Astrocyte of the cerebellum (primary cell): ENCODE measurements around the gene HEY2.

Experiments used
- DNase-seq: peaks from one replicate; pipeline ENCODE4 v3.0.0-alpha.2; 2011; ENCODE audit warnings: low read depth
- H3K4me3 ChIP-seq: 2 replicates; pipeline ENCODE4 v1.5.1; 2011; ENCODE audit warnings: mild to moderate bottlenecking, low read depth, low read length, moderate library complexity
- in situ Hi-C: cut with HindIII; loops from 2 replicates; pipeline ENCODE4 v1.10.0; 2017; ENCODE audit warnings: low sequenced_read_pairs
- TF ChIP-seq, protein P1 (sequence below): IDR thresholded peaks from 2 replicates; pipeline ENCODE4 v1.5.1; 2012; ENCODE audit warnings: low read length, low read depth, moderate library complexity, mild to moderate bottlenecking; ENCODE audit errors: missing control alignments

Gene HEY2

DNA sequence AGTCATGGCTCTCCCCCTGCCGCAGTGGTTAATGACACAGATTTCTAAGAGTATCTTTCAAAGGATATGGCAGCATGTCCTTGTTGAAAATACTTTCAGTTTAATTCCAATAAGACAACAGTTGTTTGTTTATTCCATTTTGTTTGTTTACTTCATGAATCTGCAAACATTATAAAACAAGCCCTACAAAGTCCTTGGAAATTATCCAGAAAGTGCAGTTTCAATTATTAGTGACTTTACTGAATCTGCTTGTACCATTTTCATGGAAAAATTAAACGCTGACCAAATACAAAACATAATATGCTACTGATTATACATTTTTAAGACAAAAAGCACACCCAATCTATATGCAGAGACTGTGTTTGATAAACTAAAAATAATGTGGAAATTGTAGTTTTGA, 3.3 kb downstream of the HEY2 start:
- no peak for DNase-seq
- TF ChIP-seq, protein P1, sequence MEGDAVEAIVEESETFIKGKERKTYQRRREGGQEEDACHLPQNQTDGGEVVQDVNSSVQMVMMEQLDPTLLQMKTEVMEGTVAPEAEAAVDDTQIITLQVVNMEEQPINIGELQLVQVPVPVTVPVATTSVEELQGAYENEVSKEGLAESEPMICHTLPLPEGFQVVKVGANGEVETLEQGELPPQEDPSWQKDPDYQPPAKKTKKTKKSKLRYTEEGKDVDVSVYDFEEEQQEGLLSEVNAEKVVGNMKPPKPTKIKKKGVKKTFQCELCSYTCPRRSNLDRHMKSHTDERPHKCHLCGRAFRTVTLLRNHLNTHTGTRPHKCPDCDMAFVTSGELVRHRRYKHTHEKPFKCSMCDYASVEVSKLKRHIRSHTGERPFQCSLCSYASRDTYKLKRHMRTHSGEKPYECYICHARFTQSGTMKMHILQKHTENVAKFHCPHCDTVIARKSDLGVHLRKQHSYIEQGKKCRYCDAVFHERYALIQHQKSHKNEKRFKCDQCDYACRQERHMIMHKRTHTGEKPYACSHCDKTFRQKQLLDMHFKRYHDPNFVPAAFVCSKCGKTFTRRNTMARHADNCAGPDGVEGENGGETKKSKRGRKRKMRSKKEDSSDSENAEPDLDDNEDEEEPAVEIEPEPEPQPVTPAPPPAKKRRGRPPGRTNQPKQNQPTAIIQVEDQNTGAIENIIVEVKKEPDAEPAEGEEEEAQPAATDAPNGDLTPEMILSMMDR, result no peak
- no peak overlapping the region for H3K4me3 ChIP-seq
- in situ Hi-C loops, result loop anchor here (5.0 to 25.0 kb wide), 2 partner anchors 440 to 615 kb away; no protein-coding TSS in a partner anchor

GRCh38 chr6:125753218-125753936, 3.9 kb downstream of the HEY2 start:
- in situ Hi-C loops, result loop anchor here (5.0 to 25.0 kb wide), 2 partner anchors 441 to 616 kb away; no protein-coding TSS in a partner anchor

DNA sequence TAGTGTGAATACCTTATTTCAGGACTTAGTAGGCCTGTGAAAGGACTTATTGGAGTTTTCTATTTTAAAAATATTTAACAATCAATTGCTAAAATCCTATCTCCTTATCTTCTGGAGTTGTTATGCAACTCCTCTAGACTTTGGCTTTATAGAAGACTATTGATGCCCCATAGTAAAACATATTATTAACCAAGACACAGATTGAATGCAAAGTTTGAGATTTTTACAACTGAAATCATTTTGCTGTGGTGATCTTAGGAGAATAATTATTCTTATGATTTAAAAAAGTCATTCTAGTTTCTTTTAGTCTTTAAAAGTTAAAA, 4.5 kb downstream of the HEY2 start:
- TF ChIP-seq, protein P1, result no peak

More at GRCh38 chr6:125753218-125753936, 3.9 kb downstream of the HEY2 start:
- peak; percentile 37 for DNase-seq
- no peak overlapping the region for H3K4me3 ChIP-seq
- TF ChIP-seq, protein P1, result peak; percentile 25

GRCh38 chr6:125754566-125754965, 5.1 kb downstream of the HEY2 start:
- H3K4me3 ChIP-seq, result no peak overlapping the region
- DNase-seq, result no peak
- TF ChIP-seq, protein P1, result no peak
- in situ Hi-C loops, result loop anchor here (5.0 to 25.0 kb wide), 2 partner anchors 442 to 617 kb away; no protein-coding TSS in a partner anchor

More for the DNA sequence above, 4.5 kb downstream of the HEY2 start:
- no peak for DNase-seq
- in situ Hi-C loops, result loop anchor here (5.0 to 25.0 kb wide), 2 partner anchors 442 to 617 kb away; no protein-coding TSS in a partner anchor
- H3K4me3 ChIP-seq, result no peak overlapping the region

GRCh38 chr6:125759184-125759902, 9.9 kb downstream of the HEY2 start:
- in situ Hi-C loops, result loop anchor here (25.0 kb wide), 1 partner anchor 622 kb away; no protein-coding TSS in a partner anchor

GRCh38 chr6:125759959-125760457, 10.6 kb downstream of the HEY2 start:
- DNase-seq, result no peak
- TF ChIP-seq, protein P1, result no peak
- in situ Hi-C loops, result loop anchor here (25.0 kb wide), 1 partner anchor 623 kb away; no protein-coding TSS in a partner anchor

More at GRCh38 chr6:125759184-125759902, 9.9 kb downstream of the HEY2 start:
- H3K4me3 ChIP-seq, result no peak overlapping the region
- DNase-seq, result no peak
- TF ChIP-seq, protein P1, result peak; percentile 7

More at GRCh38 chr6:125759959-125760457, 10.6 kb downstream of the HEY2 start:
- no peak overlapping the region for H3K4me3 ChIP-seq
